GM21447 (cell line): ENCODE data around the gene CYTH3.

Experiments
- ATAC-seq: cut with Tn5 transposase; IDR thresholded peaks from one replicate; pipeline ENCODE4 v1.9.1; 2021; ENCODE audit not compliant: unreplicated experiment

CYTH3 gene

DNA sequence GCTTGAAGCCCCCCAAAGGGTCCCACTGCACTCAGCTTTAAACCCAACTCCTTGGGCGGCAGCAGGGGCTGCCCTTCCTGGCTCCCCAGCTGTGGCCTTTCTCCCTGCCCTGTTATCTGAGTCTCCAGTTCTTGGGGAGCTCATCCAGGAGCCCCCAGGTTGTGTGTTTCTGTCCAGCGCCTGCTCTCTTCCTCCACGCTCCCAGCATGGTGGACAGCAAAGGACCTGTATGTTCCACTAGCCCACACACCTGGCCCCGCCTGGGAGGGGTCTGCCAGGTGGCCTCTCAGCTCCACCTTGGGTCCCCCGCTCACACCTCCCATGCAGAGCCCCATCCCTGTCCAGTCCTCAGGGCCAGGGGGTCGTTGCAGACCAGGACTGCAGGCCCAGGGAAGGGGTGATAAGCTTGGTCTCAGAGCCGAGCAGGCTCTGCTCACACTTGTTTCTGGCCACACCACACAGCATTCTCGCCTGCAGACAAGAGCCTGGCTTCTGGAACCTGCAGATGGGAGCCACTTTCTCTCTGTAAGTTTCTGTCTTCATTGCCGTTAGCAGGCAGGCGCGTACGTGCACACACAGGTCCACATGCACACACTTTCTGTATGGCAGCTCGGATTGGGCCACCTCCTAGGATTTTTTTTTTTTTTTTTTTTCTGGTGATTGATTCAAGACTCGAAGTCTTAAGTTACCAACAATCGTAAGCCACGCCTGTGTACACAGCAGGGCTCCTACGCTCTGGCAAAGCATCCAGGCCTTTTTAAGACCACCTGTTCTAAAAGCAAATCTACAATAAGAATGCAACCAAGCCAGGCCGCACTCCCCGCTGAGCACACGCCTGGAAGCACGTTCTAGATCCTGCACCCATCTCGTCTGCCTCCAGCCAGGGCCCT is 104.6 kb downstream of the CYTH3 start:
- ATAC-seq = no peak

DNA sequence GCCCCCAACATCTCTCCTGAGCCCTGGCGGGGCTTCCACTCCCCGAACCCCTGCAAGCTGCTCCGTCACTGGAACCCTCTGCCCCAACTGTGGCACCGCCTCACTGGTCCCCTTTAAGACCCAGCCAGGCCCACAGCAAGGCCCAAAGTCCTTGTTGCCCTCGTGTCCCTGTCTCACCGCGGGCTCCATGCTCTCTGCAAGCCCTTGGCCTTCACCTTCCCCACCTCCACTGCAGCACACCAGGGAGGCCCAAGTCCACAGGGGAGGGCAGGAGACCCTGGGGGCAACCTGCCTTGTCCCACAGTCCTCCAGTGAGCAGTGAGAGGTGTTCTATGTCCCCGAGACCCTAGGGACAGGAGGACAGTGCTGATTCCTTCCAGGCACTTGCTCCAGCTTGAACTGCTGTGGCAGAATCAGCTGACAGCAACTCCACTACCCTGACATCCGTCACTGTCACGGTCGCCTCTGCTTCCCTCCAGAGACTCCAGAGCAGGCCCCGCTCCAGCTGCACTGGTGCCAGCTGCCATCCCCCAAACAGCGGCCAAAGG is 105.3 kb downstream of the CYTH3 start:
- ATAC-seq = no peak

DNA sequence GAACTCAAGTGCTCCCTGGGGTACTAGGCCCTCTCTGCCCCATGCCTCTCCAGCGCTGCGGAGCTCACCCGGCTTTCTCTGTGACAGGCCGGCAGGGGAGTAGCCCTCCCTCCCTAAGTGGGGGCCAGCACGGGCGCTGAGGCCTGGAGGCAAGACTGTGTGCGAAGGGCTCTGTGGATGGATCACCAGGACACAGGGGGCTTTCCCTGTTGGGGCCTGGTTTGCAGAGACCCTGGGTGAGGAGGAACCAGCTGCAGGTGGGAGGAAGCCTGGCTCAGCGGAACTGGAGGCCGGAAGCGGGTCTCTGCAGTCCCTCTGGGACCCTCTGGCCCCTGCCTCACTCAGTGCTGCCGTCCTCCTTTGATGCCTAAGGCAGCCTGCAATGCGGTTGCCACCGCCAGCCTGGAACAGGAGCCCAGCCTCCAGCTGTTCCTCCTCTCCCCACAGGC is 106.0 kb downstream of the CYTH3 start:
- no peak for ATAC-seq

DNA sequence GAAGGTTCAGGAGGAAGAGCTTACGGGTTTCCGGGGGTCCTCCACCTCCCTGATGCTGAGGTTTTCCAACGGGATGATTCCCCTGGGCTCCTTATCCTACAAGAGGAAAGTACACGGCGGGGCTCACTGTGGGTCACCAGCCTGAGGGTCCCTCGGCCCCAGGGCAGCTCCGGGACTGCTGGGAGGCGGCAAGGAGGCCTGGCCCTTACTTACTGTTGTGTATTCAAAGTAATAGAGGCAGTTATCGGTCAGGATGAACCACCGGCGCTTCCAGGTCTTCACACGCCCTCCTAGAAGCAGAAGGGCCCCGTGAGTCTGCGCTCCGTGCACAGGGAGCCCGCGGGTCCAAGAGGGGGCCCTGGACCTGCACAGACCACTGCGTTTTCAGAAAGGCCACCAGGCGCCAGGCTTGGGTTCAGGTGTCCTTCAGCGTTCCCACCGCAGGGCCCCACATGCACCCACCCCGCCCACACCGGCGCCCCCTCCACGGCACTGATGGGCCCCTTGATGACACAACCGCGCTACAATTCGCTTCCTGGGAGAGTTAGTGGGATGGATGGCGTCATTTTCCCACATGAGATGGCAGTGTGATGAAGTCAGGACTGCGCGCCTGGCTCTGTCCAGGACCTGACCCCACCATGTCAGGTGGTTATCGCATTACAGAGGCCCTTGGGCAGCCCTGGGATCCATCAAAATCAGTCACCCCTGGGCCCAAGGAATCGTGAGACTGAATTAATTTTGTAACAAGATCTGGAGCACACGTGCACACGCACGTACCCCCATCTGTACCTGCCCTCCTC is 106.7 kb downstream of the CYTH3 start:
- no peak for ATAC-seq

DNA sequence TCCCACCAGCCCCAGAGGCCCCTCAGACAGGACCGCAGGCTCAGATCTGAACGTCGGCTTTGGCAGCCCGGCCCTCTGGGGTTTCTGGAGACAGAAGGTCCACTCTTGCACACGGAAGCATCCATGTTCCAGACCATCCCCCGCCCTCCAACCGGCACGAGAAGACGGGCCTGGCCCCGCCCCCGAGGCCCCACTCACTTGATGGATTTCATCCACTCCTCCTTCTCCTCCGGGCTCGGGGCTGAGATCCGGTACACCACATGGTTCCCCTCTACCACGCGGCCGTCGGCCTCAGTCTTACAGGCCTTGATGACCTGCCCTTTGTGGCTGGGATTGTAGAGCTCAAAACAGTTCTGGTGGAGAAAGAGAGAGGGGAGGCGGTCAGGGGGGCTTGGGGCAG is 107.3 kb downstream of the CYTH3 start:
- ATAC-seq = no peak

DNA sequence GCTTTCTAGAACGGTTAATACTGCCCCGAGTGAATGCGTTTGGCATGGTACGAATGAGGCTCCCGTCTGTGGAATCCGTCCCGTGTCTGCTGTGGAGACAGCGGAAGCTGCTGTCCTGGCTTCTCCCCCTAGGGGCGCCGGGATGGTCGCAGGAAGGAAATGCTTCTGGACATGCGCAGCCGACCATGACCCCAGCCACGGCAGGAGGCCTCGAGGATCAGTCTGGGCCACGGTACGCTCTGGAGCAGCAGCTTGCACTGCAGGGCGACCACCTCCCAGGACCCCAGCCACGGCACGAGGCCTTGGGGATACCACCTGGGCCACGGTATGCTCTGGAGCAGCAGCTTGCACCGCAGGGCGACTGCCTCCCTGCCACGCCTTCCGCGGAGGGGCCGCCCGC is 107.9 kb downstream of the CYTH3 start:
- no peak for ATAC-seq

DNA sequence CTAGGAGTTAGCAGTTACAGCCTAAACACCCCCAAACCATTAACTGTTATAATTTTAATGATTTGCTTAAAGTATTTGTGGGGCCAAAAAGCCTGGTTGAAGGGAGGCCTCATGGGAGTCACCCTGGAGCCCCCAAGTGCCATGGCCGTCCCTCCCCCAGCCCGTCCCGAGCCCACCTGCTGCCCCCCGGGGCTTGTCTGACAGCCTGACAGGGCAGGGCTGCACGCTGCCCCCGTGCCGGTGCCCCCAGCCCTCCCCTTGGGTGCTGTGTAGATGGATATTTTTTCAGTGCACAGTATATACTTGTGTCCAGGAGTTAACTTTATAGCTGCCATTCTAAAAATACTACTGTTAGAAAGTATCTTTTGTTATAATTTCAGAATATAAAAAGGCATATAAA is 108.4 kb downstream of the CYTH3 start:
- no peak for ATAC-seq

DNA sequence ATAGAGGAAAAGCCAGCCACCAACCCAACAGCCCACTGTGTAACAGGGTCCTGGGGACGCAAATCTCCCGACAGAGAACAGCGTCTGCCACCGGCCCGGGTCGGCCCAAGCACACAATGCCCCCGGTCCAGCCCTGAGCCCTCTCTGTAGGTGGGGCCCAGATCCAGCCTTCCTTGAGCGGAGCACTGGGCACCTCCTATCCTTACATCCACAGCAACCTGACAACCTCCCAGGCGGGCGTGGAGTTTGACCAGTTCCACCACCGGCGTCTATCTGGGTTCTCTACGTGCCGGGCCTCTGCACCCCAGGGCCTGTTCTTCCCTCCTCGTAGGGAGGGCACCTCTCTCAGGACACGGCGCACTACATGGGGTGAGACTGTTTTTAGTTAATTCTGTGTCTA is 109.0 kb downstream of the CYTH3 start:
- no peak for ATAC-seq

DNA sequence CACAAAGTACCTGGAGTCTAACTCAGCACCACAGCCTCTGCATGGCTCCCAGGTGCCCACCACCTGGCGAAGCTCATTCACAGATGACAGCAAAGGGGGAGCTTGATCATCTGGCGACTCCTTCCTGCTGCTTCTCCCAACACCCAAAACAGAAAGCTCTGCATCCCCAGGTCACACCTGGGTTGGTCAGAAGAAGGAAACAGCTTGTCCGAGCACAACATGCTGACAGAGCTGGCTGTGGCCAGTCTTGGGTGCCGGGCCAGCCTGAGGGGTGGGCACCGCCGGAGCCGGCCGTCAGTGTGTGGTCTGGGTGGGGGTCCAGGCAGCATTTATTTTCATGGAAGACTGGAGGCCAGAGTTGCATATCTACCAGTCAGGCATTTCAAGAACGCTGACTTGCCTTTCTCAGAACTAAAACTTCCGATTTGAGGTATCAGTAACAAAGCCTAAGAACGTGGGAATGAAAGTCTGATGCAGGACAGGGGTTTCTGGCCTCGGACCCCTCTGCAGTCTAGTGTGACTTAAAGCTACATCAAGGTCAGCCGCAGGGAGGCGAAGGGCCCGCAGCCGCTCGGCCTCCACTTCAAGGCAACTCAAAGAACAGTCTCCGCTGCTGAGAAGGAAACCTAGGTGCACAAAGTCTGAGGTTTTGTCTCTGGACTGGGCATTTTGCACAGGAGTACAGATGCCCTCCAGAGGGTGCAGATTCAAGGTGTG is 109.6 kb downstream of the CYTH3 start:
- no peak for ATAC-seq

DNA sequence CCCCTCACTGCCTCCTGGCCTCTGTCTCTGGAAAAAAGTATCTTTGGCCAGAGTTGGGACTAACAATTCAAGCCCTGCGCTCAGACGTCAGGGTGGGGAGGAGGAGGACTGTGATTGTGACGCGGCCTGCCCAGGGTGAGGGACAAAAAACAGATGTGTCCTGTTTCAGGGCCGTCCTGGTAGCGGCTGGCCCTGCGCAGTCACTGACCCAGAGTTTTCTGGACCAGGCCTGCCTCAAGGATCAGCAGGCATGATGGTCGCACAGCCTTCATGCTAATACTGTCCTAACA is 110.1 kb downstream of the CYTH3 start:
- ATAC-seq = no peak

DNA sequence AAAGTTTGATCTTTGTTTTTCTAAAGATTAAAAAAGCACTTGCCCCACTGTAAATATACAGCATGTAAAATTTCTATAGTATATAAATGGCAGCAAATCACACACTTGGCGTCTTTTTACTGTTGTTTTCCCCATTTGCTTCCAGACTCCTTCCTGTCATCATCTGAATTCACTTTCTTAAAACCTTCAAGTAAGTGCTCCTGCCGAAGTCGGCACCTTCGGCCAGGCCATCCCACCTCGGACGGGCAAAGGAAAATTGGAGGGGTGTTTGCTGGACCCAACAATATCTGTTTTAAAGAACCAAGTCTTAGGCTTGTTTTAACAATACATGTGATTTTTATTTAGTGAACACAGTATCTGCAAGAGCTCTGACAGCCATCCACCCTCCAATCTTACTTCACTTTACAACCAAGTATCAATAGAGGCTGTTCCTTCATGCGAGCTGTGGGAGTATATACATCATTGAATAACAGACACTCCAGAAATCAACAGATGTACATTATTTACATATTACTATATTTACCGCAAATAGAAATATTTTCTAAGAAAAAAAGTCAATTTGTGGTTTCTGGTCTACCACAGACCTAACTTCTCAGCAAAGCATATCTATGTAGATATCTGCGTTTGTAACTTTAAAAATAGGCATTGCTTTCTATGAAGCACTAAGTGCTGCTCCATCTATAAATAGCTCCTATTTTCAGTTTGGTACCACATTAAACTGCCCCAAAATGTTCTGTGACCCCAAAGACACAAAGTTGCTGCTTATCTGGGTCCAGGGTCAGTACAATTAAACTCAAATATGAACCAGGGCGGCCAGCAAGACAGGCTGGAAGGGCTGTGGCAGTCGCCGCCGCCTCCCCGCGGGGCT is 110.7 kb downstream of the CYTH3 start:
- ATAC-seq = no peak

DNA sequence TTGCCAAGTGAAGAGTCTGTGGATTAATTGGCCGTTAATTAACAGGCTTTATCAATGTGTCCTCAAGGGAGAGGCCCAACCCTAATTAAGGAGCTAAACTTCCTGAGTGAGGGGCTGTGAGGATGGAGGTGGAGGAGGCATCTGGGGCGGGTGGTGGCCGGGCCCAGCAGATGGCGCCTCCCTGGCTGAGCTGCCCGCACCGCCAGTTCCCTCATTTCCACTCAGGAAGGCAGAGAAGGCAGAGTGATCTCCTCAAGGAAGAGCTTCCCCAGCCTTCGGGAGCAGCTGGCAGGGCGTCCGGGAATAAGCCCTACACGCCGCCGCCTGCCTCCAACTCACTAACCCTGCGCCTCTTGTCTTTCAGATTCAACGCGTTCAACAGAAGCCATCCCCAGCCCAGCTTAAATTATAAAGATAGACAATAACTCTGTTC is 112.2 kb downstream of the CYTH3 start:
- ATAC-seq = no peak

DNA sequence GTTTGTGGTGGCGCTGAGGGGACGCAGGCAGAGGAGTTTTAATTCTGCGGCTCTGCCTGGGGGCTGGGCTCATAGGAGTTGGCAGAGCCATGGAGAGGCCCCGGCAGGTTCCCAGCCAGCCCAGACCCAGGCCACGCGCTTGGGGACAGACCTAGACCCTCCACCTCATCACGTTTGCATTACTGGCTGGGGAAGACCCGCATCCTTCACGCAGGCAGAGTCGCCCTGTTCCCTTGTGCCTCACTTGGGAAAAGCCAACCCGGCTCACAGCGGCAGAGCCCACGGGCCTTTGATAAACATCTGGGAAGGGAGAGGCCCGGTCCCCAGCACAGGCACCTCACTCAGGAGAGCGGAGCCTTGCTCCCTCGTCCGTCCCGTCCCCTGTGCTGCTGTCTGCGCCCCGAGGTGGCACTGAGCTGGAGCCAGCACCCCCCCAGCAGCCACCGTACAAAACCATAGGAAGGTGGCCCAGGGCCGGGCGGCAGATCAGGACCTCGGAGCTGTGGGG is 112.8 kb downstream of the CYTH3 start:
- ATAC-seq = no peak

DNA sequence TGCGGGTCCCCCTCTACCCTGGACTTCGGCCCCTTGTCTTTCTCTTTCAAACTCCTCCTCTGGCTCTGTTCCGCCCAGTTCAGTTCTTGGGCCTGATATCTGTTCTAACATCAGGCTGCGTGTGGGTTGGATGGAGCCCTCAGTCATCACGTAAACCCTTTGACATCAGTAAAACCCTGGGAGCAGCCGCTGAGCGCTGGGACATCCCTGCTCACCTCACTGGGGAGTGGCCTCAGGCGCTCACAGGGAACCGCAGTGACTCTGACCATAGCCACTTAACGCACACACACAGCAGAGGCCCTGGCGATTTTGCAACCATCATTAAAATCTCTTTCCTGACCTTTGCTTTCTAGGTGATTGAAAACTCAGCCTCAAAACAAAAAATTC is 113.3 kb downstream of the CYTH3 start:
- ATAC-seq = no peak

DNA sequence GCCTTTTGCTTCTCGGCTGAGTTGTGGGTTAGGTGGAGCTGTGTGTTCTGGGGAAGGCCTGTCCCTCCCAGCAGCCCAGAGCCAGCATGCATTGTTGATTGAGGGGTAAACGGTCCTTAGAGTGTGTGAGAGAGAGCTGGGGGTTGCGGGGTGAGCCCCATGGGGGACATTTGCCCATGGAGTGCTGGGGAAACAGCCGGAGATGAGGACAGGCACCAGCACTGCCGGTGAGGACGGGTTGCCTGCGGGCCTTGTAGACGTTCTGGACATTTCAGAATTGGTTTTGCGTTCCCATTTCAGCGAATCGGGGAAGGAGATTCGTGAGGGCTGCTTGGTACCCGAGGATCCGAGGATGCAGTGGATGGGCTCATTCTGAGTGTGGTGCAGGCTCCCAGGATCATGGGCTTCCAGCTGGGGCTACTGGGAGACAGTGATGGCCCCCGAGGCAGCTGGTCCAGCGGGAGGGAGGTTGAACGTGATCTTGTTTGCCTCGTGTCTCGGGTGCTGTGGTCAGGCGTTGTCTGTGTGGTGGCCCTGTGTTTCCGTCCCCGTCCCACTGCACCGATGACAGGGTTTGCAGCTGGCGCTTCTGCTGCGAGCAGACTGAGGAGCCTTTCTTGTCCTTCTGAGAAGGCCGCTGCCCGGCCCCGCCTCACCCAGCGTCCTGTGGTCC is 113.9 kb downstream of the CYTH3 start:
- no peak for ATAC-seq

DNA sequence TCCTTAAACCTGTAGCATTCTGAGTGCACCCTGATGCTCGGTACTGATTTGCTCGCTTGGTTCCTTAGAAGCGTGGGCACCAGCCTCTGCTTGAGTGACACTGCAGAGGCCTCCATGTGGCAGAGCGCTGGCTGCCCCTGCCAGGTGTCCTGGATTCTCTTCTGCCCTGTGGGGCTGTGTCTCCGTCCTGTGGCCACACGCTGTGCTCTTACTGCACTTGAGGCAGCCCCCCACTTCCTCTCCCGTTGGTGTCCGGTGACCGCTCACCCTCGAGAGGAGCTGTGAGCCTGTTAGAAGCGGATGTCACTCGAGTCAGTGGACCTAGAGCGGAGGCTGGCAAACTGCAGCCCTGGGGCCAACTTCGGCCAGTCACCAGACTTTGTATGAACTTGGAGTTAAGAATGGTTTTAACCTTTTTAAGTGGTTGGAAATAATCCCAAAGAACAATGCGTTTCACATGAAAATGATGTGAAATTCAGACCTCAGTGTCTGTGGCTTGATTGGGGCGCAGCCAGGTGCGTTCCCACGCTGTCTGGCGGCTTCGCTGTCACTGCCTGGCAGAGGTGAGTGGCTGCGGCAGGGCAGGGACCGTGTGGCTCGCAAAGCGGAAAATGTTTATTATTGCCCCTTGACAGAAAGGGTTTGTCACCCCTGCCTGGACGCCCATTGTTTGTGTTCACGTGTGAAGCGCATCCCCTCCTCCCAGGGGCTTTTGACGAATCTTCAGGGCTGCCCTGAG is 114.6 kb downstream of the CYTH3 start:
- ATAC-seq = no peak

DNA sequence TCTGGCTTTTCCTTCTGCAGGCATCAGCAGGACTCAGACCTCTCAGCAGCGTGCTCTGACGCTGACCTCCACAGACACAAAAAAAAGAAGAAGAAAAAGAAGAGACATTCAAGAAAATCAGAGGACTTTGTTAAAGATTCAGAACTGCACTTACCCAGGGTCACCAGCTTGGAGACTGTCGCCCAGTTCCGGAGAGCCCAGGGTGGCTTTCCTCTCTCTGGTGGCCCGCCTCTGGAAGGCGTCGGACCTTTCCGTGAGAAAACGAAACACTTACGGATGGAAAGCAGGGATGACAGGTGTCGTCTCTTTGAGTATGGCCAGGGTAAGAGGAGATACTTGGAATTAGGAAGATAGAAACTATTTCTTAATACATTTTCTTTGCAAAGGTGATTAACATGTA is 115.7 kb downstream of the CYTH3 start:
- ATAC-seq = no peak

DNA sequence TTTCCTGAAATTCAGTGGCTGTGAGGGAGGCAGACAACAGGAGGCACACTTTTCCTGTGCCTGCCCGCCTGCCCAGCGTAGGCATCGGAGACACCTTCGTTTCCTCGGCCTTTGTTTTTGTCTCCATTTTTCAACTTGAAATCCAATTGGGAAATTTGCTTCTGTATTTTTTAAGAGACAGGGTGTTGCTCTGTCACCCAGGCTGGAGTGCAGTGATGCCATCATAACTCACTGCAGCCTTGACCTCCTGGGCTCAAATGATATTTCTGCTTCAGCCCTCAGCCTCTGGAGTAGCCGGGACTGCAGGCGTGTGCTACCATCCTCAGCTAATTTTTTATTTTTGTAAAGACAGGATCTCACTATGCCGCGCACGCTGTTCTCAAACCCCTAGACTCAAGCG is 116.8 kb downstream of the CYTH3 start:
- no peak for ATAC-seq
